GM19035 (cell line): Measurements from ENCODE around the gene PCSK4.
"Not testable (repeated sequence)": the region's sequence is repeated elsewhere in the genome, so short reads cannot be mapped to it uniquely, and the experiment has no call there.

Source experiments
- ATAC-seq: cut with Tn5 transposase; IDR thresholded peaks from one replicate; pipeline ENCODE4 v1.9.1; 2021; ENCODE audit not compliant: unreplicated experiment

The PCSK4 gene

GRCh38 chr19:1505991-1506881 lies 16.1 kb upstream of the PCSK4 start:
- ATAC-seq = no peak

DNA sequence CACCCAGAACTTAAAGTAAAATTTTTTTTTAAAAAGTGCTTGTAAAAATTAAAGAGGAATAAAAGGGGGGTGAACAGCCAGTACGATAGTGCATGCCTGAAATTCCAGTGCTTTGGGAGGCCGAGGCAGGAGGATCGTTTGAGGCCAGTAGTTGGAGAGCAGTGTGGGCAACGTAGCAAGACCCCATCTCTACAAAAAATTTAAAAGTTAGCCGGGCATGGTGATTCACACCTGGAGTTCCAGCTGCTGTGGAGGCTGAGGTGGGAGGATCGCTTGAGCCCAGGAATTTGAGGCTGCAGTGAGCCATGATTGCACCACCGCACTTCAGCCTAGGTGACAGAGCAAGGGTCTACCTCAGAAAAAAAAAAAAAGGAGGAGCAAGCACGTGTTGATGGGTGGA lies 14.9 kb upstream of the PCSK4 start:
- no peak for ATAC-seq

GRCh38 chr19:1503925-1504773 lies 14.0 kb upstream of the PCSK4 start:
- ATAC-seq = no peak

DNA sequence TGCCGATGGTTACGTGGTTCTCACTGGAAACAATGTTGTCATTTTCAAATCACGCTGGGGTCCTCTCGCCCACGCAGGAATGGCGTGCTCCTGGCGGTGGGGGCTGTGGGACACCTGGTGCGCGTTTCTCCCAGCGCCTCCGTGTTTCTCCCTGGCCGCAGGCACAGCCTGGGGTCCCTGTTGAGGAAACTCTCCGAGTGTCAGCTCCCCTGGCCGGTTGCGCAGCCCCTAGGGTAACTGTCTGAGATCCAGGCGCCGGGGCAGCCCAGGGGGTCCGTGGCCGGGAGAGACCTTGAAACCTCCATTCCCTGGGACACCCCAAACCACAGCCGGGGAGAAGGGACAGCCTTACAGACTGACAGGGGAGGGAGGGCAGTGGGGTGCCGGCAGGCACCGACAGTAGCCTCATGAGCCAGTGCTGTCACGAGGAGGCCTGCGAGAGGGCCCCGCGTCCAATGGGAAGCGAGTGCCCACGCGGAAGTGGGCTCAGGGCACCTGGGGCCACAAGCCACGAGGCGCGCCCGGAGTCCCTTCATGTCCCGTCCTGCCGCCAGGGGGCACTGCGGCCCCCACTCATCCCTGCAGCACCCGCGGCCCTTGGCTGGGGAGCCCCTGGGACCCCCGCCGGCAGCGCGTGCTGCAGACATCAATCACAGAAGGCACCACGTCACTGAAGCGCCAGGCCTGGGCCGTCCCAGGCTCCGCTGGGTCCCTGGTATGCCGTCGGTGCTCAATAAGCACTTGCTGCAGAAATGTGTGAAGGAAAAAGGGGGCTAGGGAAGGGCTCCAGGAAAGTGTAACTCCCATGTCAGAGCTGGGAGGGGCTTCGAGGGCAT lies 13.2 kb upstream of the PCSK4 start:
- ATAC-seq = no peak

DNA sequence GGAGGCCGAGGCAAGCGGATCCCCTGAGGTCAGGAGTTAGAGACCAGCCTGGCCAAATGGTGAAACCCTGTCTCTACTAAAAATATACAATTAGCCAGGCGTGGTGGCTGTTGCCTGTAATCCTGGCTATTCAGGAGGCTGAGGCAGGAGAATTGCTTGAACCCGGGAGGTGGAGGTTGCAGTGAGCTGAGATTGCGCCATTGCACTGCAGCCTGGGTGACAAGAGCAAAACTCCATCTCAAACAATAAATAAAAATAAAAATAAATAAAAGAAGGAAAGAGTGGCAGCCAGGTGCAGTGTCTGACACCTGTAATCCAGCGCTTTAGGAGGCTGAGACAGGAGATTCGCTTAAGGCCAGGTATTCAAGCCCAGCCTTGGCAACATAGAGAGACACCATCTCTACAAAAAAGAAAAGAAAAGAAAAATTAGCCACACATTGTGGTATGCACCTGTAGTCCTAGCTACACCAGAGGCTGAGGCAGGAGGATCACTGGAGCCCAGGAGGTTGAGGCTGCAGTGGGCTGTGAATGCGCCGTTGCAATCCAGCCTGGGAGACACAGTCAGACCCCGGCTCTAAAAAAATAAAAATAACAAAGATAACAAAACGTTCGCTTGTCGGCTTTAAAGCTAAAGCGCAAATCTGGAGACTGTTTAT lies 12.4 kb upstream of the PCSK4 start:
- ATAC-seq = no peak

GRCh38 chr19:1501200-1501595 lies 11.0 kb upstream of the PCSK4 start:
- no peak for ATAC-seq

DNA sequence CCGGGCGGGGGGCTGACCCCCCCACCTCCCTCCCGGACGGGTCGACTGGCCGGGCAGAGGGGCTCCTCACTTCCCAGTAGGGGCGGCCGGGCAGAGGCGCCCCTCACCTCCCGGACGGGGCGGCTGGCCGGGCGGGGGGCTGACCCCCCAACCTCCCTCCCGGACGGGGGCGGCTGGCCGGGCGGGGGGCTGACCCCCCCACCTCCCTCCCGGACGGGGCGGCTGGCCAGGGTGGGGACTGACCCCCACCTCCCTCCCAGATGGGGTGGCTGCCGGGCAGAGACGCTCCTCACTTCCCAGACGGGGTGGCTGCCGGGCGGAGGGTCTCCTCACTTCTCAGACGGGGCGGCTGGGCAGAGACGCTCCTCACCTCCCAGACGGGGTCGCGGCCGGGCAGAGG lies 9.1 kb upstream of the PCSK4 start:
- not testable (repeated sequence) for ATAC-seq

- no peak for ATAC-seq
Measured at GRCh38 chr19:1497578-1498235, 7.6 kb upstream of the PCSK4 start.

DNA sequence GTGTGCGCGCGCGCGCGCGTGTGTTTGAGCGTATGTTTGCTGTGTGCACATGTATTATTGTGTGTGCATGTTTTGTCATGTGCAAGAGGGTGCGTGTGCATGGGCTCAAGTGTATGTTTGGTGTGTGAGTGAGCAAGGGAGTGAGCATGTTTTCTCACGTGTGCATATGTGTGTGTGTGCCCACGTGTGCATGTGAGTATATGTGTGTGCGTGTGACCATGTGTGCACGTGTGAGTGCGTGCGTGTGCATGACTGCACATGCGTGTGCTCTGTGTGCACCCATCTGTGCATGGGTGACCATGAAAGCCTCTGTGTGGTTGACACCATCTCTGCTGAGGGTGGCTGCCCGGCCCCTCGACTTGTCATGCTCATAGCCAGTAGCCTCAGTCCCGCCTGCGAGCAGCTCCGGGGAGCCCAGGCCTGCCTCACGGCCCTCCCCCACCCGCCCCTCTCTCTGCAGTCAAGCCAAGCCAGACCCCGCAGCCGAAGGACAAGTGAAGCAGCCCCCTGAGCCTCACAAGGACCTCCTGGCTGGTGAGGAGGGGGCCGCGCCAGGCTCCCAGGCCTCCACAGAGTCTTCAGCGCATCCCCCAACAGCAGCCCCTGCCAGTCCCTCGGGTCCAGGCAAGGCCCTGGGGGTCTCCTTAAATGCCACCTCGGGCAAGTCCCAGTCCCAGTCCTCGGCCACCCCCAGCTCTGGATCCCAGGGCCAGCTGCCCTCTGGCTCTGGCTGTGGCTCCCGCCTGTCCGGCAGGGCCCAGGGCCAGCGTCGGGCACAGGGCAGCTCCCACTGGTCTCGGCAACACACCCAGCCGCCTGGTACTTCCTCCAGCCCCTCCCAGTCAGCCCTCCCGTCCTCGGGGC lies 6.8 kb upstream of the PCSK4 start:
- no peak for ATAC-seq

- ATAC-seq = no peak
Measured at GRCh38 chr19:1495799-1496713, 5.9 kb upstream of the PCSK4 start.

DNA sequence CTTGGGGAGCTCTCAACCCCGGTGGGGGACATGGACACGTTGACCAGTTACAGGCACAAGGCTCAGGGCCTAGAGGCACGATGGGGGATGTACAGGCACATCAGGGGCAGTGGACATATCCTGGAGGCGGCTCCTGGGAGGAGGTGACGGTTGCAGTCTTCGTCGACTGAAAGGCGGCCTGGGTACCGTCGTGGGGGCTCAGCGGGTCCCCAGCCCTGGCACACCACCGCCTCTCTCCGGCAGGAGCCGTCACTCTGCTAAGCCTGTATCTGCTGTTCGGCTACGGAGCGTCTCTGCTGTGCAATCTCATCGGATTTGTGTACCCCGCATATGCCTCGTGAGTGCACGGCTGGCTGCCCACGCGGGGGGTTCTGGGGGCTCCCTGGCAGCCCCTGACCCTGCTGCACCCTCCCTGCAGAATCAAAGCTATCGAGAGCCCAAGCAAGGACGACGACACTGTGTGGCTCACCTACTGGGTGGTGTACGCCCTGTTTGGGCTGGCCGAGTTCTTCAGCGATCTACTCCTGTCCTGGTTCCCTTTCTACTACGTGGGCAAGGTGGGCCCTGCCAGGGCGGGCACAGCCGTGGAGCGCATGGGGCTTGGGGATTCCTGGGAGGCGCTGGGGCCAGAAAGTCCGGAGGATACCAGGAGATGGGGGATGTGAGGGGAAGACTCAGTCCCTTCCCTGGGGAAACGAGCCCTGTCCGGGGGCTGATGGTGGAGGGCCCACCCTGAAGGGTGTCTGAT lies 5.1 kb upstream of the PCSK4 start:
- no peak for ATAC-seq

- ATAC-seq = no peak
Measured at GRCh38 chr19:1494115-1494815, 4.1 kb upstream of the PCSK4 start.

GRCh38 chr19:1492474-1493006 lies 2.4 kb upstream of the PCSK4 start:
- ATAC-seq = no peak

DNA sequence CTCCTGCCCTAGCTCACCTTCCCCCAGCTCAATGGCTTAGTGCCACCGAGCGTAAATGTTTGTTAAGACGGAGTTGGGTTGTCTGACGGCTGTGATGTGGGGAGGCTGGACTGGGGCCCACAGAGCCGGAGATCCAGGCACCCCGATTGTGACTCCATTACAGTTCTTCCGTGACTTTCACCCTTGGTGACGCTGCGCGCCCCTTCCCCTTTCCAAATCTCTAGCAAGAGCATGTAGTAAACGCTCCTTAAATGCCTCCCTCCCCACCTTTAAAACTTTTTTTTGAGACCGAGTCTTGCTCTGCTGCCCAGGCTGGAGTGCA lies 1.7 kb upstream of the PCSK4 start:
- ATAC-seq = no peak

- no peak for ATAC-seq
Measured at GRCh38 chr19:1491114-1491848, 1.1 kb upstream of the PCSK4 start, which contains the start of gene REEP6. Gene REEP6, plus strand, starts transcription at chr19:1491181. Its CDS starts 89 bp downstream, at chr19:1491270.
